NT2/D1 (cell line): ENCODE data around the gene CD7.

ENCODE experiments used
- SUZ12 ChIP-seq: IDR thresholded peaks from 2 replicates; pipeline ENCODE4 v1.6.1; 2011; ENCODE audit not compliant: insufficient read length, insufficient read depth; ENCODE audit errors: extremely low read depth
- YY1 ChIP-seq: IDR thresholded peaks from 2 replicates; pipeline ENCODE4 v1.6.1; 2011; ENCODE audit not compliant: insufficient read length, insufficient read depth
- ZNF274 ChIP-seq: IDR thresholded peaks from 2 replicates; pipeline ENCODE4 v1.6.1; 2011; ENCODE audit warnings: mild to moderate bottlenecking, low read depth, low read length

- no peak for TF ChIP-seq YY1
- TF ChIP-seq ZNF274 = no peak
- TF ChIP-seq SUZ12 = no peak
These were observed 40.5 kb downstream of the CD7 start for GRCh38 chr17:82276938-82277337.
